Transverse colon (tissue), 4 donors: ENCODE results near the gene CTNND2. TPM values are rescaled to one million over a fixed set of nuclear protein-coding genes. Genes with fewer than 3 reads are reported as not detected.

Experiments
- DNase-seq: peaks from one replicate; pipeline ENCODE4 v3.0.0-alpha.2; 2019
- H3K27ac ChIP-seq, 4 donors: fragments of 200-600 bp; sonication (generic); 2 replicates each; pipeline ENCODE4 v1.5.1; 2016 to 2018; ENCODE audit warnings: inconsistent platforms in 4 of 4
- H3K27me3 ChIP-seq: fragments of 200-600 bp; sonication (generic); 2 replicates; pipeline ENCODE4 v1.5.1; 2017; ENCODE audit warnings: inconsistent platforms
- H3K36me3 ChIP-seq, 4 donors: fragments of 200-600 bp; sonication (generic); 2 replicates each; pipeline ENCODE4 v1.5.1; 2017 to 2019; ENCODE audit warnings: inconsistent platforms in 4 of 4
- H3K4me1 ChIP-seq, 4 donors: fragments of 200-600 bp; sonication (generic); 2 replicates each; pipeline ENCODE4 v1.5.1; 2017 to 2020; ENCODE audit warnings: inconsistent platforms in 4 of 4
- H3K4me3 ChIP-seq, 4 donors: fragments of 200-600 bp; sonication (generic); 1 replicate in 1 of 4; 2 replicates in 3 of 4; pipeline versions ENCODE4 v1.5.1 to v1.6.1; 2017 to 2019; ENCODE audit warnings: inconsistent platforms in 4 of 4
- H3K9me3 ChIP-seq, 2 donors: fragments of 200-600 bp; sonication (generic); 2 replicates each; pipeline ENCODE4 v1.5.1; 2017 to 2019; ENCODE audit warnings: inconsistent platforms in 2 of 2
- EP300 ChIP-seq: sonication (generic); formaldehyde crosslinking; IDR thresholded peaks from one replicate; pipeline ENCODE4 v1.6.1; 2017; ENCODE audit warnings: antibody characterized with exemption, low read depth
- POLR2A ChIP-seq: fragments of 450-650 bp; IDR thresholded peaks from one replicate; pipeline ENCODE4 v1.6.1; 2016; ENCODE audit warnings: antibody characterized with exemption, mild to moderate bottlenecking, moderate library complexity
- POLR2AphosphoS5 ChIP-seq, 3 donors: sonication (generic); formaldehyde crosslinking; IDR thresholded peaks; one replicate each; pipeline ENCODE4 v1.6.1; 2016; ENCODE audit warnings: antibody characterized with exemption in 3 of 3
- WGBS, 2 donors: methylation state at CpG; one replicate each; pipeline ENCODE4 v1.1.5; 2018; ENCODE audit warnings: low coverage in 1 of 2; 5-methylcytosine and 5-hydroxymethylcytosine counted together
- in situ Hi-C, 4 donors: fragments of 200-750 bp; cut with MboI; loops; one replicate each; pipeline versions ENCODE4 v1.15.0 to v1.15.1; 2017; ENCODE audit warnings: low sequenced_read_pairs in 3 of 4, low pct_ligation_motif_present in 1 of 4, low pct_unique_long_range_greater_than_20kb in 1 of 4
- intact Hi-C: fragments of 100-400 bp; cut with DNase I; formaldehyde crosslinking; loops from one replicate; pipeline ENCODE4 v1.15.1; 2023; ENCODE audit warnings: low total_unique reads
- total RNA-seq, 4 donors: library from RNA; depleted of rRNA; stranded (reverse); fragments of >200 nt; gene quantifications; one replicate each; pipeline ENCODE4 v1.1.0, GENCODE V29; 2016
- TF ChIP-seq, protein P1 (sequence below), 5 experiments: fragments of 200-600 bp in 3 of 5; fragments of 450-650 bp in 2 of 5; sonication (generic) in 3 of 5; IDR thresholded peaks; 1 replicate in 2 of 5; 2 replicates in 3 of 5; pipeline ENCODE4 v1.5.1; 2016 to 2017; ENCODE audit warnings: antibody characterized with exemption in 5 of 5, inconsistent platforms in 3 of 5, mild to moderate bottlenecking in 2 of 5, moderate library complexity in 1 of 5

Gene CTNND2
- total RNA-seq, 4 donors from 2014 or later, result 1.9 to 2.1 TPM; not detected in 2

DNA sequence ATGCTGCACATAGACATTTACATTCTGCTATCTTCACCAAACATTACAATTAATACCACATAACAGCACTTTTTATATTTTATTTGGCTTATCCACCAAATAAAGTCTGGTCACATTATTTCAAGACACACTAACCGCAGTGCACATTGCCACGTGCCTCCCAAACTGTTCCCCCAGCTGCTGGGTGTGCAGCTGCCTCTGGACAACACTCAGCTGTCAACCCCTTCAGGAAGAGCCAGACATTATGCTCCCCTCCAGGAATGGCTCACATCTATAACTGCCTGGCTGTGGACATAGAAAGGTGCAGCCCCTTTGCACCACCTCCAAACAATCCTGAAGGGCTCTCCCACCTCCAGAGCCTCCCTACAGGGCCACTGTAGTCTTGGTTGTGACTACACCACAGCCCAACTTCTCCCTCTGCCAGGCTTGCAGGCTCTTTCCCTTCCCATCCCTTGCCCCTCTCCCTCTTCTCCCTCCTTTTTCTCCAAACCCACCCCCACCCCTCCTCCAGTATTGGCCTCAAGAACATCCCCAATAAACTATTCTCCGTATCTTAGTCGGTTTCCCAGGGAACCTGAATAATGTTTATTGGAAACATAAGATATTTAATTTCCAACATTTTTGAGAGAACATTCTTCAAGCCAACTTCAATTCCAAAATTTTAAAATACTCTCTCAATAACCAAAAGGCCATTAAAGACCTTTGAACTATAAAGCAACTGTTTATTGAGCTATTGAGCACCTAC is 372.3 kb downstream of the CTNND2 start:
- in situ Hi-C loops (no loop called here), intact Hi-C loops (no loop called here)

DNA sequence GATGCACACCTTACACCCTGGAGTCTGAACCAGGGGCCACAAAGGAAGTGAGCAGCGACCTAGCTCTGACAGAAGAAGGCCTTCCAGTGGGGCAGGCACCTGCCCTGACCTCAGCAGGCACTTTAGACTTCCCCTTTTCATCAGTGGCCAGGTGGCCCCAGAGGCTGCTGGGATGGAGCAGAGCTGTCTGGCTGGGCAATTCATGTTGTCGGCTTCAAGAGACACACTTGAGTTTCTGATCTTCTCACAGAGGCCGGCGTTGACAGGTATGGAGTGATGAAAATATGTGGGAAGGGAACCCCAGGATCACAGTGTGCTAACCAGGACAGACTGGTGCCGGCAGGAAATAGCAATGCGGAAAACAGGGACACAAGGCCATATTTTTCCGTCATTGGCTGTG is 375.5 kb downstream of the CTNND2 start:
- 92 to 93% methylated on average over 5 to 7 of the region's 7 CpGs for WGBS, 2 donors
- TF ChIP-seq POLR2AphosphoS5 (IDR thresholded peaks at IDR 0.05), result no peak
- no peak for TF ChIP-seq POLR2A
- intact Hi-C loops, result no loop called here
- Histone ChIP-seq H3K27me3 (no peaks in the 10 kb centered on the region), H3K4me3 (no peak overlapping the region), H3K27ac (no peak overlapping the region), H3K36me3 (no peaks in the 10 kb centered on the region), H3K9me3 (no peaks in the 10 kb centered on the region), H3K4me1 (no peaks in the 10 kb centered on the region)
- no peak for DNase-seq
- in situ Hi-C loops, result no loop called here

More for the DNA sequence above, 372.3 kb downstream of the CTNND2 start:
- no peaks in the 10 kb centered on the region for H3K27me3 ChIP-seq
- no peak overlapping the region for H3K27ac ChIP-seq
- 70 to 84% methylated on average over 4 of the region's 4 CpGs for WGBS, 2 donors
- no peaks in the 10 kb centered on the region for H3K9me3 ChIP-seq
- TF ChIP-seq, protein P1, sequence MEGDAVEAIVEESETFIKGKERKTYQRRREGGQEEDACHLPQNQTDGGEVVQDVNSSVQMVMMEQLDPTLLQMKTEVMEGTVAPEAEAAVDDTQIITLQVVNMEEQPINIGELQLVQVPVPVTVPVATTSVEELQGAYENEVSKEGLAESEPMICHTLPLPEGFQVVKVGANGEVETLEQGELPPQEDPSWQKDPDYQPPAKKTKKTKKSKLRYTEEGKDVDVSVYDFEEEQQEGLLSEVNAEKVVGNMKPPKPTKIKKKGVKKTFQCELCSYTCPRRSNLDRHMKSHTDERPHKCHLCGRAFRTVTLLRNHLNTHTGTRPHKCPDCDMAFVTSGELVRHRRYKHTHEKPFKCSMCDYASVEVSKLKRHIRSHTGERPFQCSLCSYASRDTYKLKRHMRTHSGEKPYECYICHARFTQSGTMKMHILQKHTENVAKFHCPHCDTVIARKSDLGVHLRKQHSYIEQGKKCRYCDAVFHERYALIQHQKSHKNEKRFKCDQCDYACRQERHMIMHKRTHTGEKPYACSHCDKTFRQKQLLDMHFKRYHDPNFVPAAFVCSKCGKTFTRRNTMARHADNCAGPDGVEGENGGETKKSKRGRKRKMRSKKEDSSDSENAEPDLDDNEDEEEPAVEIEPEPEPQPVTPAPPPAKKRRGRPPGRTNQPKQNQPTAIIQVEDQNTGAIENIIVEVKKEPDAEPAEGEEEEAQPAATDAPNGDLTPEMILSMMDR (IDR thresholded peaks at IDR 0.05), result no peak
- TF ChIP-seq EP300, result no peak
- TF ChIP-seq POLR2A, result no peak
- TF ChIP-seq POLR2AphosphoS5 (IDR thresholded peaks at IDR 0.05), result no peak
- no peaks in the 10 kb centered on the region for H3K4me1 ChIP-seq
- no peaks in the 10 kb centered on the region for H3K36me3 ChIP-seq
- H3K4me3 ChIP-seq, result no peak overlapping the region
- DNase-seq, result no peak

DNA sequence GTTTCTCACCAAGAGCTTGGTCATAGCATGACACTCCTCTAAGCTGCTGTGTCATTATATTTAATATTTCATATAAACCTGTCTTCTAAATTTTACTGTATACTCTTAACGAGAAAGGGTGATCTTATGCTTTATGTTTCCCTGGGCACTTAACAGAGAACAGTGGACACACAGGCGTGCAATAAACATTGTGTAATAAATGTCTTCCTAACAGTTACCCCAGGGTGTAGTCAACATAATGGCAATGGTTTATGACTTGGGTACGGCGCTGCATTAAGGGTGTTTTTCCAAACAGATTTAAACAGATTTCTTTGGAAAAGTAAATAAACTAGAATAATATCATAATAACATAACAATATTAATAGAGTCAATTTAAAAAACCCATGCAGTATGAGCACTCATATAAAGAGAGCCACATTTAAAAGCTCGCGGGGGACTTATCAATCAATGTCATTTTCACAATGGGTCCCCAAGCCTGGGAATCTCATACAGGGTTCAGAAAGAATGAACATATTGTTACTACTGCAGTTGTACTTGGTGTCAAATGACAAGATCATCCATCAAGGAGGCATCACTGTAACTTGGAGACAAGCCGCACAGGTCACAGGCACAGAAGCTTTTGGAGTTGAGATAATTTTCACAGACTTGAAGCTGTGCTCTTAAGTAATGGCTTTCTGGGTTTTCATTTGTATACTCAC is 376.4 kb downstream of the CTNND2 start:
- Histone ChIP-seq H3K4me3 (no peak overlapping the region), H3K27me3 (no peaks in the 10 kb centered on the region), H3K4me1 (no peaks in the 10 kb centered on the region), H3K36me3 (no peaks in the 10 kb centered on the region), H3K27ac (no peak overlapping the region), H3K9me3 (no peaks in the 10 kb centered on the region)
- in situ Hi-C loops, result no loop called here
- 65% methylated on average over 7 of the region's 7 CpGs for WGBS, 2 donors
- TF ChIP-seq, protein P1 (IDR thresholded peaks at IDR 0.05), result no peak
- TF ChIP-seq POLR2AphosphoS5 (IDR thresholded peaks at IDR 0.05) (no peak), EP300 (no peak), POLR2A (no peak)
- DNase-seq, result no peak
- intact Hi-C loops, result loop anchor here (2.0 kb wide), 1 partner anchor 15 kb away; no protein-coding TSS in a partner anchor

DNA sequence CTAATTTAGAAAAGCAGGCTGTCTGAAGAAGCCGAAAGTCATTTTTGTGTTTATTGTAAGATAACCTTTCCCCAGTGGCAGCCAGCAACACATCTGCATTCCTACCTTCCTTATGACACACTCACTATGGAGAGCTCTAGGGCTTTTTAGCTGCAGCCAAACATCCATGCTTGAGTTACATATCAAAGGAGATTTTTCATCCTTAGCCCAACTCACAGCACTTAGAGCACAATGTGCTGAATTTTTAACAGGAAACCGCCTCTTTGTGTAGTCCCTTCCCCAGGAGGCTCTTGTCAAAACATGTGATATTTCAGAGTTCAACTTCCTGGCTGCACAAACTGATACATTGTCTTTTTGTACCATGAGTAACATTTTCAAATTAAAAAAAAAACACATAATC is 379.2 kb downstream of the CTNND2 start:
- in situ Hi-C loops, result no loop called here
- intact Hi-C loops, result no loop called here
- Histone ChIP-seq H3K27ac (no peak overlapping the region), H3K9me3 (no peaks in the 10 kb centered on the region), H3K4me1 (no peaks in the 10 kb centered on the region), H3K36me3 (no peaks in the 10 kb centered on the region), H3K4me3 (no peak overlapping the region), H3K27me3 (no peaks in the 10 kb centered on the region)
- TF ChIP-seq POLR2A, result no peak
- no peak for TF ChIP-seq EP300
- no peak for TF ChIP-seq POLR2AphosphoS5 (IDR thresholded peaks at IDR 0.05)
- TF ChIP-seq, protein P1 (IDR thresholded peaks at IDR 0.05), result no peak
- 67 to 68% methylated on average over 2 of the region's 2 CpGs for WGBS, 2 donors
- no peak for DNase-seq
